Measurements from ENCODE around the gene COL4A2. TPM values are rescaled to one million over a fixed set of nuclear protein-coding genes. Genes with fewer than 3 reads are reported as not detected.

The COL4A2 gene
- polyA plus RNA-seq, 1 experiment, result 208 TPM

DNA sequence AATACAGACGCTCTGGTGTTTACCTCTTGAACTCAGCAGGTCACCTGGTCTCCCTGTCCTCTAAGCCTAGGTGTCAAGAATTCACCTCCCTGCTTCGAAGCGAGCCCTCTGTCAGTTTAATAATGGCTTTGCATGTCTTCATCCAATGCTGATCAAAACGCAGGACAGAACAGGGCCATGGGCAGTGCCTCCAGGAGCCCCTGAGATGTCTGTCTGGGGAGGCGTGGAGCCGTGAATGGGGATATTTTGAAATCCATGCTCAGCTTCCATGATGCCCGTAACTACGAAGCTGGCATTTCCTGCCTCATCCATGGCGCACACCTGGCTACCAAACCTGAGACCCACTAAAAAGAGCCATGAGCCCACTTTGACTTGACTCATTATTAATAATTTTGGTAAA lies 140.7 kb downstream of the COL4A2 start:
- ChIA-PET POLR2A (no interaction called here), CTCF (no interaction called here)
- no peaks in the 10 kb centered on the region; the same call in 1 of the 2 replicates for H3K9me3 ChIP-seq (ENCODE audit: control insufficient read depth, insufficient read depth, low read length)
- TF ChIP-seq, protein P1, sequence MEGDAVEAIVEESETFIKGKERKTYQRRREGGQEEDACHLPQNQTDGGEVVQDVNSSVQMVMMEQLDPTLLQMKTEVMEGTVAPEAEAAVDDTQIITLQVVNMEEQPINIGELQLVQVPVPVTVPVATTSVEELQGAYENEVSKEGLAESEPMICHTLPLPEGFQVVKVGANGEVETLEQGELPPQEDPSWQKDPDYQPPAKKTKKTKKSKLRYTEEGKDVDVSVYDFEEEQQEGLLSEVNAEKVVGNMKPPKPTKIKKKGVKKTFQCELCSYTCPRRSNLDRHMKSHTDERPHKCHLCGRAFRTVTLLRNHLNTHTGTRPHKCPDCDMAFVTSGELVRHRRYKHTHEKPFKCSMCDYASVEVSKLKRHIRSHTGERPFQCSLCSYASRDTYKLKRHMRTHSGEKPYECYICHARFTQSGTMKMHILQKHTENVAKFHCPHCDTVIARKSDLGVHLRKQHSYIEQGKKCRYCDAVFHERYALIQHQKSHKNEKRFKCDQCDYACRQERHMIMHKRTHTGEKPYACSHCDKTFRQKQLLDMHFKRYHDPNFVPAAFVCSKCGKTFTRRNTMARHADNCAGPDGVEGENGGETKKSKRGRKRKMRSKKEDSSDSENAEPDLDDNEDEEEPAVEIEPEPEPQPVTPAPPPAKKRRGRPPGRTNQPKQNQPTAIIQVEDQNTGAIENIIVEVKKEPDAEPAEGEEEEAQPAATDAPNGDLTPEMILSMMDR (IDR thresholded peaks at IDR 0.05; ENCODE audit: low read depth, low read length), result no peak
- H3K4me3 ChIP-seq (ENCODE audit: low read depth, low read length), result no peak overlapping the region
- no peaks in the 10 kb centered on the region for H3K27me3 ChIP-seq (ENCODE audit: control insufficient read depth, insufficient read depth, low read length)
- DNase-seq (ENCODE audit: low read depth, low spot score), result no peak
- H3K27ac ChIP-seq (ENCODE audit: low read depth, low read length), result peak overlapping the region; percentile 41

GRCh38 chr13:110448230-110448629 lies 141.1 kb downstream of the COL4A2 start:
- ChIA-PET POLR2A (no interaction called here), CTCF (no interaction called here)
- H3K27ac ChIP-seq (ENCODE audit: low read depth, low read length), result no peak overlapping the region
- H3K9me3 ChIP-seq (ENCODE audit: control insufficient read depth, insufficient read depth, low read length), result no peaks in the 10 kb centered on the region; the same call in 1 of the 2 replicates
- no peak overlapping the region for H3K4me3 ChIP-seq (ENCODE audit: low read depth, low read length)
- DNase-seq (ENCODE audit: low read depth, low spot score), result peak; percentile 56
- TF ChIP-seq, protein P1 (IDR thresholded peaks at IDR 0.05; ENCODE audit: low read depth, low read length), result no peak
- H3K27me3 ChIP-seq (ENCODE audit: control insufficient read depth, insufficient read depth, low read length), result no peaks in the 10 kb centered on the region

- TF ChIP-seq, protein P1 (IDR thresholded peaks at IDR 0.05; ENCODE audit: low read depth, low read length), result no peak
- no peak overlapping the region for H3K4me3 ChIP-seq (ENCODE audit: low read depth, low read length)
Measured at GRCh38 chr13:110448677-110449076, 141.6 kb downstream of the COL4A2 start.

GRCh38 chr13:110449219-110450015 lies 142.3 kb downstream of the COL4A2 start:
- H3K27me3 ChIP-seq (ENCODE audit: control insufficient read depth, insufficient read depth, low read length), result no peaks in the 10 kb centered on the region
- H3K4me3 ChIP-seq (ENCODE audit: low read depth, low read length), result no peak overlapping the region
- ChIA-PET CTCF (no interaction called here), POLR2A (no interaction called here)
- H3K27ac ChIP-seq (ENCODE audit: low read depth, low read length), result no peak overlapping the region
- no peak for DNase-seq (ENCODE audit: low read depth, low spot score)
- no peaks in the 10 kb centered on the region; the same call in 1 of the 2 replicates for H3K9me3 ChIP-seq (ENCODE audit: control insufficient read depth, insufficient read depth, low read length)
- TF ChIP-seq, protein P1 (IDR thresholded peaks at IDR 0.05; ENCODE audit: low read depth, low read length), result no peak

More at GRCh38 chr13:110448677-110449076, 141.6 kb downstream of the COL4A2 start:
- H3K27me3 ChIP-seq (ENCODE audit: control insufficient read depth, insufficient read depth, low read length), result no peaks in the 10 kb centered on the region
- H3K27ac ChIP-seq (ENCODE audit: low read depth, low read length), result no peak overlapping the region
- H3K9me3 ChIP-seq (ENCODE audit: control insufficient read depth, insufficient read depth, low read length), result no peaks in the 10 kb centered on the region; the same call in 1 of the 2 replicates
- DNase-seq (ENCODE audit: low read depth, low spot score), result no peak
- CTCF ChIA-PET, result no interaction called here
- POLR2A ChIA-PET, result no interaction called here
